HuH-7.5 (cell line): Measurements from ENCODE around the gene KANSL3.

Experiments used
- DNase-seq: peaks from one replicate; pipeline ENCODE4 v3.0.0; 2011; ENCODE audit warnings: low spot score

KANSL3 gene

DNA sequence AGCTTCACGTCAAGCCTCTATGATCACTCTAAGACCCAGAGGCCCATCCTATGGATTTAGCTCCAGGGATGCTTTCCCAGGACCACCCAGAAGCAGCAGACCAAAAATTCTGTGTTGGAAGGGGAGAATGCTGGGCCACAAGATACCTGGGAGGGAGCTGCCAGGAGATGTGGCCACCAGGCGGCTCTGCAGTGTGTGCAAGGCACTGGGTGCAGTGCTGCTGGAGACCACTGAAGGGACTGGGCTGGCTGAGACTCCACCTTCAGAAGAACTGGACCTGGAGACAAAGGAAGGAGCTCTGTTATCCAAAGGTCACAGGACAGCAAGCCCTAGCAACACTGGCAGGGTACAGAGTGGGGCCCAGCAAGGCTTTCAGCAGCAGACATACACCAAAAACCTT lies 34.0 kb downstream of the KANSL3 start:
- DNase-seq, result no peak

DNA sequence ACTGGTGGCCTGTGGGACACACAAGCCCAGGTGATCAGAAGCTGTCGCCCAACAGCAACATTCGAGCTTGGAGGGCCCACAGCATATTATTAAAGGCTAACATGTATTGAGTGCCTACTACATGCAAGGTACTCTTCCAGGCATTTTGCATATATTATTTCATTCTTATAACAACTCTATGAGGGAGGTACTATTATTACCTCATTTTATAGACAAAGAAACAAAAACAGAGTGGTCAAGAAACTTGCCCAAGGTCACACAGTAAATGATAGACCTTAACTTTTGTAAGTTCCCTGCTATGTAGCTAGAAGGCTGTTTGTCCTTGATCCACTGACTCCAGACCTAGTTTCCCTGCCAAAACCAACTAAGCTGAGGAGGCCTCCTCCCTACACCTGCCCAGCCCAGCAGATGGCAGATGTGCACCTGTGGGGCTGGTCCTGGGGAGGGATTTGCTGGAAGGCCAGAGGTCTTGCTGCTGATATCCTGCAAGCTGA lies 35.7 kb downstream of the KANSL3 start:
- no peak for DNase-seq

DNA sequence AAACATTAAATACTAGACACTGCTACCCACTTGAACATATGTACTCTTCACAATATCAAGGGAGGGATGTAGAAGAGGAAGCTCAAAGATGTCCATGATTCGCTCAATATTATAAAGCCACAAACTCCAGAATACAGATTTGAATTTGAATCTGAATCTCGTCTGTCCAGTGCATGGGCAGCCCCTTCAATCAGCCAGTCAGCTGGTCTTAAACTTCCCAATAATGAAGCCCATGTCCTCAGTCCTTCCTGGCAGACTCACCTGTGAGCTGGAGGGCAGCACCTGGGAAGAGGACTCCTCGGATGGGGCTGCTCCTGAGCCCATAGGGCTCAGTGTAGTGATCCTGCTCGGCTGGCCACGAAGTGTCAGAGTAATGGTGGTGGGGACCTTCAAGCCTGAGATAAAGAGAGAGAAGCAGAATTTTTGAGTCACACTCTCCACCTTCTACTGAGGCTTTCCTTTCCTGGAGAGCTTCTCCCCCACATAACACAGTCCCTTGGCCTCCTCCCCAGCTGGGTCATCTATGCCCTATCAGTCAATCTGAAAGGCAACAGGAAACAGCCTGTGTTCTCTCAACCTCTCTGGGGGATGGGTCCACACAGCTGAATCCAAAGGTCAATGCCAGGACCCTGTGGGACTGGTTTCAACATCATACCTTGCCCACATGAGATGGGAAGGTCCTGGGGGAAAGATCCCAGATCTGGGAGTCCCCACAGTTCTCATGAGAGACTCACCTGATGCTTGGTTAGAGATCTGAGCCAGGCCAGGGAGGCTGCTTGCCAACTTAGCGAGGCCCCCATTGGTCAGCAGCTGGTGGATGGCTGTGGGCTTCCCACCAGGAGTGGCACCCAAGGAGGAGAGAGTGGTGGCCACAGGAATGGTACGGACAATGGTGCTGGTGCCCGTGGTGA lies 36.5 kb downstream of the KANSL3 start:
- peak; percentile 54 for DNase-seq

- no peak for DNase-seq
Measured at GRCh38 chr2:96599941-96600340, 38.2 kb downstream of the KANSL3 start.

GRCh38 chr2:96596596-96596995 lies 41.5 kb downstream of the KANSL3 start:
- DNase-seq, result no peak

DNA sequence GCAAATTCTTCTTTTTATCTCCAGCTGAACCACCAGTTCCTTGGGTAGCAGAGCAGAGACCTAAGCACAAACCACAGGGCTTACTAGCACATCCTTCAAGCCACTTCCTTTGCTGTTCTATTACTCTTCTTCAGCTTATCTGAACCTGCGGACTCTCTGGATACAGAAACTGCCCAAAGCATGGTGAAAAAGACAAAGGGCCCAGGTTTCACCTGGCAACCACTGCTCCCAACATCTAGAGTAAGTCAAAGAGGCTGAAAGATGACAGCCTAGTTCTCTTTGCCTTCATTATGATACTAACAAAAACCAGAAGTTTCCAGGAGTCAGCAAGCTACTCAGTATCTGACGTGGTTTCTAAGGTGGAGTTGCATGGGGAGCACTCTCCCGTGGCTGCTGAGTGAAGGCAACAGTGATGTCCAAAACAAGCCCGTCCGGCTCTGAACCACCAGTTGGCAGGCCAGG lies 43.4 kb downstream of the KANSL3 start:
- no peak for DNase-seq

- DNase-seq, result no peak
Measured at GRCh38 chr2:96594282-96594681, 43.8 kb downstream of the KANSL3 start.

DNA sequence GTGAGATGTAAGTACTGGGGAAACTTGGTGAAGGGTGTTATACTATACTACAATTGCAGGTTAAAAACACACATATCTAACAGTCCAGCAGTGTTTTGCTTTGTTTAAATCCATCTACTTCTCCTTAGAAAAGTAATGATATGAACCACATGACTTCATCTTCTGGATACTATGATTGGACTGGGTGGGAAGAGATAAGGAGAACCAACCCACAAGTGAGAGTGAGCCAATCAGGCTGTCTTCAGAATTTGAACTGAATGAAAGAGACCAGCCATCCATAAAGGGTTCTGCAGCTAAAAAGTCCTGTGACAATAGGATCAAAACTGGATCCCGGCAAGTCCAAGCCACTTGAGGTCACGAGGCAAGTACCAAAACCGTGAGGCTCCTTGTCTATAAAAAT lies 46.6 kb downstream of the KANSL3 start:
- no peak for DNase-seq

- no peak for DNase-seq
Measured at GRCh38 chr2:96591054-96591453, 47.1 kb downstream of the KANSL3 start.

DNA sequence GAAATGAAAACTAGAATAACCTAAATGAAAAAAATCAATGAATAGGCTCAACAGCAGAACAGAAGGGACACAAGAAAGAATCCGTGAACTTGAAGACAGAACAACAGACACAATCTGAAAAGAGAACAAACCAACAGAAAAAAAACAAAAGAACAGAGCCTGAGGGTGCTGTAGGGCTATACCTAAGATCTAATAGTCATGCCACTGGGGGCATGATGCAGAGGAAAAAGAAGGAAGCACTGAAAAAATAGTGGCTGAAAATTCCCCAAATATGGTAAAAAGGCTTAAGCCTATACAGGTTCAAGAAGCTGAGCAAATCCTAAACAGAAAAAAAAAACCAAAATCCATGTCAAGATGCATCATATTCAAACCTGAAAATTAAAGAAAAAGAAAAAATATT lies 50.3 kb downstream of the KANSL3 start:
- no peak for DNase-seq

- DNase-seq, result no peak
Measured at GRCh38 chr2:96584017-96584416, 54.1 kb downstream of the KANSL3 start.

DNA sequence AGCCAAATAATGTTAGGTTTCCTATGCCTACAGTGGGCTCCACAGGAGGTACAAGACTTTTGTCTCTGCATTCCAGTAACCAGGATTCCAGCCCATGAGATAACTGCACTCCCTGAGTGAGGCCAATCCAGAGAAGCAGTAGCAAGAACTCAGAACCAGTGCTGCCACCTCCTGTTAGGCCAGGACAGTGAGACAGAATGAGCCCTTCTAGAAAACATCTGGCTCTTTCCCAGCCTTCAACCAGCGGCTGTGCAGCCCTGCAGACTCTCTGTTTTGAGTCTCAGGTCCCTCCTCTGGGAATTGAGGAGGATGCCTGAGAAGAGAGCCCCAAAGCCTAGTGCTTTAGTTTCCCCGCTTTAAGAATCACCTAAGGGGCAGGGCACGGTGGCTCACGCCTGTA lies 57.3 kb downstream of the KANSL3 start:
- peak; percentile 28 for DNase-seq

DNA sequence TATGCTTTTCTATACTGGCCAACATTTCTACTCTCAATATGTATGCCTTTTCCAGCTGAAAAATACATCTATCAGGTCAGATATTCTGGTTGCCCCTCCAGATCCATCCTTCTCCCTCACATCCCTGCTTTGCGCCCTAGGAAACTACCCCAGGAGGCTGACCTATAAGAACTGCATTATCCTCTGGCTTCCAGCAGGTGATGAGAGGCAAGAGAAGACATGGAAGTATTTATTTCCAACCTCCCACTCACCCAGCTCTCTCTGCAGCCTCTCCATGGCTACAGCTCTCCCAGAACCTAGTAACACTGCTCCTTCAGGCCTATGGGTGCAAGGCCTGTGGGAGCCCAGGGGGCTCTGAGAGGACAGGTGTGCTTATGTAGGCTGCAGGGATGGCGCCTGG lies 58.7 kb downstream of the KANSL3 start:
- no peak for DNase-seq

DNA sequence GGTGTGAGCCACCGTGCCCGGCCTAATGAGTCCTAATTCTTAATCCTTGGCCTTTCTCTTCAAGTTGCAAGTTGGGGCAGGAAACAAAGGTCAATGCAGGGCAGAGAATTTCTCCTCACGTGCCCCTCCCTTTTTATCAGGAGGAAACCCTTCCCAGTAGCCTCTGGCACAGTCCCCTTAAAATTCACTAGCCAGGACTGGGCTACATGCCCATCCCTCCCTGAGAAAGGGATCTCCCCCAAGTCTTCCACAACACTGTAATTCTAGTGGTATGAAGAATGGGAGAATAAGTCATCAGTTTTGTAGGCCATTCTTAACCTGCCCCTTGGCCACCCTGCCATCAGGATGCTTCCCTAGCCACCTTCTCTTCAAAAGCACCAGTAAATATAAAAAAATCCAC lies 59.4 kb downstream of the KANSL3 start:
- no peak for DNase-seq

DNA sequence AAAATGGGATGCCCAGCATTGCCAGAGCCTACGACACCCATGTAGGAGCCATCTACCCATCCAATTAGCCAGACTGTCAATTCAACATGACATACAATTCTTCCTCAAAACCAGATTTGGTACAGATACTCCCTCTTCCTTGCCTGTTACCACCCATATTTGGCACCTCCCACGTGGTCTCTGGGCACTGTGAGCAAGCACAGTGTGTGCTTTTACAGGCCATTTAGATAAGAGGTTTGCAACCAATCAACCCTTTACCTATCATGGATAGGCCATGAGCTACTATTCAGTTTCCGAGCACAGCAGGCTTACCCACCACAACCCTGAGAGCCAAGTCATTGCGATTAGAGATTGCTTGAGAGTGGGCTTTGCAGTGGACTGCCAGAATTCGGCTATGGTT lies 60.6 kb downstream of the KANSL3 start:
- DNase-seq, result no peak

DNA sequence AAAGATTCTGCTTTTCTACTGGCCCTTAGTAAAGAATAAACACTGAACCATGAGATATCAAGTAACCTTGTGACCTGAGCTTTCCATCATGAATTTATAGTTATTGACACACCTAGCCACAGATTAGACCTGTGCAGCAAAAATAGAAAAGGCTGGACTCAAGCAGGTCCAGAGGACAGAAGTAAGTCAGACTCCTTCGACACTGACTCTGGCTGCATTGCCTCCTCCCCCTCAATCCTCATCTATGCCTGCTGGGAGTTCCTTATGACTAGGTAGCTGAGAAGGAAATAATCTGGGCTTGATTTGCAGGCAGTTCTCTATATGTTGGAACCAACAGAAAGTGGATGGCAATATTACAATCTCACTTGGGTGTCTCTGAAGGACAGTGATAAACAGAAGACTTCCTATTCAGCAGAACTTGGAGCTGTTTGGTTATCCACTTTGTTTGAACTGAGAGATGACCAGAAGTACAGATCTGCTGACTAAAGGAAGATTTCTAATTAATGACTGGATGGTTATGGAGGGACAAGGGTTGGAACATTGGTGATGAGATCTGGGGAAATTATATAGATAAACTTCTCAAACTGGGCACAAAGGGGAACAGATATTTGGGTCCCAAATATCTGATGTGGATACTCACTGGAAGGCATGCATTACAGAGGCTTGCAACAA lies 62.2 kb downstream of the KANSL3 start:
- no peak for DNase-seq

- no peak for DNase-seq
Measured at GRCh38 chr2:96574364-96574763, 63.7 kb downstream of the KANSL3 start.

DNA sequence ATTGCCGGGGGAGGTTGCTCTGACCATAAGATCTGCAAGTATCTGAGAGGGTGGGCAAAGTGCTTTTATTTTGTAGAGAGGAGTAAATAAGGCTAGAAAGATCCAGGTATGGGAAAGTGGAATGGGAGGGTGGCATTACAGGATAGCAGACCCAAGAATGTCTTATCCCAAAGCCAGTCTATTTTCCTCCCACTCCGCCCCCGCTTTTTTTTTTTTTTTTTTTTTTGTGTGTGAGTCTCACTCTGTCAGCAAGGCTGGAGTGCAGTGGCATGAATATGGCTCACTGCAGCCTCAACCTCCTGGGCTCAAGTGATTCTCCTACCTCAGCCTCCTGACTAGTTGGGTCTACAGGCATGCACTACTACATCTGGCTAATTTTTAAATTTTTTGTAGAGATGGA lies 70.0 kb downstream of the KANSL3 start:
- no peak for DNase-seq

GRCh38 chr2:96565111-96565510 lies 73.0 kb downstream of the KANSL3 start:
- DNase-seq, result no peak

DNA sequence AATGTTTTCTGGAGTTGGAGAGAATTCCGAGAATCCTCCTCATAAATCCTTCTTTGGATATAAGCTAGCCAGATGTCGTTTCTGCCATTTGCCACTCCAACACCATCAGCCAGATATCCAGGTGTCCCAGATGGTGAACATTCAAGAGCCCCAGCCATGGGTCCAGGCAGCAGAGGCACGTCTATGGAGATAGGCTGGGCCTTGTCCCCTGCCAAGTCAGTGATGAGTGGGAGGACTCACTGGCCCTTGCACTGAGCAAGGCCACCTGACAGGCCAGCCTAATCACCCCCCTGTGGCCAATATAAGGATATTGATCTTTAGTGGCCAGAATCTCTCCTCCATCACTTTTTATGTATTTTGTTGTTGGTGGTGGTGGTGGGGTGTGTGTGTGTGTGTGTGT lies 73.5 kb downstream of the KANSL3 start:
- DNase-seq, result no peak

DNA sequence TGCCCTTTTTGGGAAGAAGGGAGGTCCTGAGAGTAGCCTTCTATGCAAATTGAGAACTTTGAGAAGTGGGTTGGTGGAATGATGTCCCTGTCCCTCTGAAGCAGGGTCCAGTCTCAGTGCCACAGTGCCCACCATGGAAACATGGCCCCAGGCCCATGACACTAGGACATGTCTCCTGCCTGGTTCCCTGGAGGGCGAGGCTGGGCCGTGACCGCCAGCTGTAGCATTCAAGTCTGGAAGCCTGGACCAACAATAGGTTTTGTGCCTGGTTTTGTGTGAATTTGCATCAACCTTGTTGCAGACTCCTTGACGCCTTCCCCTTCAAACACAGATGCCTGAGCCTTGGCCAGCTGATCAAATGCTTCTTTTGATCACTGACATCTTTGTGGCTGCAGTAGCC lies 74.1 kb downstream of the KANSL3 start:
- DNase-seq, result no peak

DNA sequence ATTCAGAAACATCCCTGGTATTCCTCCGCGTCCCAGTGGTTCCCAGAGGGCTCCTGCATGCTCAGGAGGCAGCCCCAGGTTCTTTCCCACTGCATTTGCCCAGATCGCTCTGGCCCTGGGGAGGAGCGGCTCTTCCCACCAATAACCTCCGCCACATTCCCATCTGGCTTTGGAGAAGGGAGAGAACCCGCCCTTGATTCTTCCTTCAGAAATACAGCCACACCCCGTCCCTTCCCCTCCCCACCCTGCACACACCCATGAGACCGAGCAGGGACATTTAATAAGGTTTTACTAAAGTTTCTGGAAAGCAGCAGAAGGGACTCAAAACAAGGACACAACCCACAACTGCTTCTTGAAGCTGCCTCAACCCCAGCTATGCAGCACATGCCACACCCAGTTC lies 79.6 kb downstream of the KANSL3 start:
- DNase-seq, result no peak

DNA sequence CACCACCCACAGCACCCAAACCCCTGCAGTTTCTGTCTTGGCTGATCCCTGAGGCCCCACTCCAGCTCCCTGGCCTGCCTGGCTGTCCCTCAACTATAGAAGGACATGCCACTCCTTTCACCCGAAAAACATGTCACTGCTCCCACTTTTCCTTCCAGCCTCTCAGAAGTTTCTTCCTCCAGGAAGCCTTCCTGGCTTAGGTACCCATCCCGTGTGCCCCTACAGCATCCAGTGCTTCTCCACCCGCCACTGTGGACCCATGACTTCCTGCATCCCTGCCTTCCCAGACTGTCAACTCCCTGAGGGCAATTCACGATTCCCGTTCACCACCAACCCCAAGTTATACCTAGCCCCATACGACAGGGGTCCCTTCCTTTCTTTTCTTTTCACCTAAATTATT lies 80.1 kb downstream of the KANSL3 start:
- no peak for DNase-seq
